ENCODE results near the gene EMILIN1. TPM values are rescaled to one million over a fixed set of nuclear protein-coding genes. Genes with fewer than 3 reads are reported as not detected.
"Not testable (repeated sequence)": the region's sequence is repeated elsewhere in the genome, so short reads cannot be mapped to it uniquely, and the experiment has no call there.

Gene EMILIN1
- total RNA-seq, 4 donors from 2014 or later = 27.5 to 62.7 (median 41.2) TPM

GRCh38 chr2:27102329-27102728, 23.9 kb downstream of the EMILIN1 start:
- TF ChIP-seq, protein P1, sequence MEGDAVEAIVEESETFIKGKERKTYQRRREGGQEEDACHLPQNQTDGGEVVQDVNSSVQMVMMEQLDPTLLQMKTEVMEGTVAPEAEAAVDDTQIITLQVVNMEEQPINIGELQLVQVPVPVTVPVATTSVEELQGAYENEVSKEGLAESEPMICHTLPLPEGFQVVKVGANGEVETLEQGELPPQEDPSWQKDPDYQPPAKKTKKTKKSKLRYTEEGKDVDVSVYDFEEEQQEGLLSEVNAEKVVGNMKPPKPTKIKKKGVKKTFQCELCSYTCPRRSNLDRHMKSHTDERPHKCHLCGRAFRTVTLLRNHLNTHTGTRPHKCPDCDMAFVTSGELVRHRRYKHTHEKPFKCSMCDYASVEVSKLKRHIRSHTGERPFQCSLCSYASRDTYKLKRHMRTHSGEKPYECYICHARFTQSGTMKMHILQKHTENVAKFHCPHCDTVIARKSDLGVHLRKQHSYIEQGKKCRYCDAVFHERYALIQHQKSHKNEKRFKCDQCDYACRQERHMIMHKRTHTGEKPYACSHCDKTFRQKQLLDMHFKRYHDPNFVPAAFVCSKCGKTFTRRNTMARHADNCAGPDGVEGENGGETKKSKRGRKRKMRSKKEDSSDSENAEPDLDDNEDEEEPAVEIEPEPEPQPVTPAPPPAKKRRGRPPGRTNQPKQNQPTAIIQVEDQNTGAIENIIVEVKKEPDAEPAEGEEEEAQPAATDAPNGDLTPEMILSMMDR (IDR thresholded peaks at IDR 0.05) = no peak
- no peak for ATAC-seq (ENCODE audit: low FRiP score)
- no peak for DNase-seq (ENCODE audit: low spot score)

DNA sequence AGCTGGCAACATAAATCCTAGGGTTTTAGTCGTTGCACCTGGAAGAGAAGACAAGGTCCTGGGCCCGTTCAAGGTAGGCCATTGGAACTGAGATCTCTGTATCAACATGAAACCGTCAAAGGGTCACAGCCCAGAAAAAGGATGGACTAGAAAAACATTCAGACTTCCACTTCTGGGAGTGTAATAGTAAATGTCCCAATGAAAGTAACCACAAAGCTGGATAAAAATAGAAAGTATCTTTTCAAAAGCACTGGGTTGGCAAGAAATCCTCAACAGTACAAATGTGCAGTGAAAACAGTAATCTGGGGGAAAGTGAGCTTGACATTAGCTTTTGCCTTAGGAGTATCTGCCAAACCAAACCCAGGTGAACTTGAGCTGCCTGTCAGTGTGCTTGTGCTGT, 27.6 kb downstream of the EMILIN1 start:
- TF ChIP-seq, protein P1 (IDR thresholded peaks at IDR 0.05) = no peak
- ATAC-seq (ENCODE audit: low FRiP score) (no peak), DNase-seq (ENCODE audit: low spot score) (no peak)

- no peak for DNase-seq (ENCODE audit: low spot score)
- TF ChIP-seq, protein P1 (IDR thresholded peaks at IDR 0.05) = no peak
- no peak for ATAC-seq (ENCODE audit: low FRiP score)
These were observed 29.8 kb downstream of the EMILIN1 start for GRCh38 chr2:27108221-27108620.

DNA sequence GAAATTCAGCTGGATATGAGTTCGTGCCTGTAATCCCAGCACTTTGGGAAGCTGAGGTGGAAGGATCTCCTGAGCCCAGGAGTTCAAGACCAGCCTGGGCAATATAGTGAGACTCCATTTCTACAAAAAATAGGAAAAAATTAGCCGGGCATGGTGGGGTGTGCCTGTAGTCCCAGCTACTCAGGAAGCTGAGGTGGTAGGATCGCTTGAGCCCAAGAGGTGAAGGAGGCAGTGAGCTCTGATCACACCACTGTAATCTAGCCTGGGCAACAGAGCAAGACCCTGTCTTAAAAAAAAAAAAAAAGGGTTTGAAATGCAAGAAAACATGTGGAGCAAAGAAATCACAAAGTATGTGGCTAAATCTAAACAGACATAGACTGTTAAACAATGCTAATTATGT, 30.7 kb downstream of the EMILIN1 start:
- DNase-seq (ENCODE audit: low spot score) = no peak
- no peak for ATAC-seq (ENCODE audit: low FRiP score)
- TF ChIP-seq, protein P1 (IDR thresholded peaks at IDR 0.05) = no peak

DNA sequence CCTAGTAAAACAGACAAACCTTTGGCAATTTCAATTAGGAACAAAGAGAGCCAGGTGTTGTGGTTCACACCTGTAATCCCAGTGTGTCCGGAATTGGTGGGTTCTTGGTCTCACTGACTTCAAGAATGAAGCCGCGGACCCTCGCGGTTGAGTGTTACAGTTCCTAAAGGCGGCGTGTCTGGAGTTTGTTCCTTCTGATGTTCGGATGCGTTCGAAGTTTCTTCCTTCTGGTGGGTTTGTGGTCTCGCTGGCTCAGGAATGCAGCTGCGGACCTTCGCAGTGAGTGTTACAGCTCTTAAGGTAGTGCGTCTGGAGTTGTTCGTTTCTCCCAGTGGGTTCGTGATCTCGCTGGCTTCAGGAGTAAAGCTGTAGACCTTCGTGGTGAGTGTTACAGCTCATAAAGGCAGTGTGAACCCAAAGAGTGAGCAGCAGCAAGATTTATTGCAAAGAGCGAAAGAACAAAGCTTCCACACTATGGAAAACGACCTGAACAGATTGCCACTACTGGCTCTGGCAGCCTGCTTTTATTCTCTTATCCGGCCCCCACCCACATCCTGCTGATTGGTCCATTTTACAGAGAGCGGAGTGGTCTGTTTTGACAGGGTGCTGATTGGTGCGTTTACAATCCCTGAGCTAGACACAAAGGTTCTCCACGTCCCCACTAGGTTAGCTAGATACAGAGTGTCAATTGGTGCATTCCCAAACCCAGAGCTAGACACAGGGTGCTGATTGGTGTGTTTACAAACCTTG, 32.4 kb downstream of the EMILIN1 start:
- not testable (repeated sequence) for DNase-seq (ENCODE audit: low spot score); ATAC-seq (ENCODE audit: low FRiP score)

DNA sequence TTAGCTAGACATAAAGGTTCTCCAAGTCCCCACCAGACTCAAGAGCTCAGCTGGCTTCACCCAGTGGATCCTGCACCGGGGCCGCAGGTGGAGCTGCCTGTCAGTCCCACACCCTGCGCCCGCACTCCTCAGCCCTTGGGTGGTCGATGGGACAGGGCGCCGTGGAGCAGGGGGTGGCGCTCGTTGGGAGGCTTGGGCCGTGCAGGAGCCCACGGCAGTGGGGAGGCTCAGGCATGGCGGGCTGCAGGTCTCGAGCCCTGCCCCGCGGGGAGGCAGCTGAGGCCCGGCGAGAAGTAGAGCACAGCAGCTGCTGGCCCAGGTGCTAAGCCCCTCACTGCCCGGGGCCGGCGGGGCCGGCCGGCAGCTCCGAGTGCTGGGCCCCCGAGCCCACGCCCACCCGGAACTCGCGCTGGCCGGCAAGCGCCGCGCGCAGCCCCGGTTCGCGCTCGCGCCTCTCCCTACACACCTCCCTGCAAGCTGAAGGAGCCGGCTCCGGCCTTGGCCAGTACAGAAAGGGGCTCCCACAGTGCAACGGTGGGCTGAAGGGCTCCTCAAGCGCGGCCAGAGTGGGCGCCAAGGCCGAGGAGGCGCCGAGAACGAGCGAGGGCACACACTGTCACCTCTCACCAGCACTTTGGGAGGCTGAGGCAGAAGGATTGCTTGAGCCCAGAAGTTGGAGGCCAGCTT, 33.1 kb downstream of the EMILIN1 start:
- not testable (repeated sequence) for ATAC-seq (ENCODE audit: low FRiP score); DNase-seq (ENCODE audit: low spot score)

- TF ChIP-seq, protein P1 (IDR thresholded peaks at IDR 0.05) = no peak
- ATAC-seq (ENCODE audit: low FRiP score) (no peak), DNase-seq (ENCODE audit: low spot score) (no peak)
These were observed 37.1 kb downstream of the EMILIN1 start for GRCh38 chr2:27115519-27115918.

- TF ChIP-seq, protein P1 (IDR thresholded peaks at IDR 0.05) = no peak
- no peak for DNase-seq (ENCODE audit: low spot score)
- no peak for ATAC-seq (ENCODE audit: low FRiP score)
These were observed 39.6 kb downstream of the EMILIN1 start for GRCh38 chr2:27117995-27118524.
